ENCODE results near the gene KIAA1217. TPM values are rescaled to one million over a fixed set of nuclear protein-coding genes. Genes with fewer than 3 reads are reported as not detected.

The KIAA1217 gene
- total RNA-seq, 1 donor from 2014 or later, result 18.9 TPM

- H3K4me3 ChIP-seq (ENCODE audit: low read depth, low read length), result no peak overlapping the region
- DNase-seq (ENCODE audit: low read depth), result no peak
- no peaks in the 10 kb centered on the region for H3K36me3 ChIP-seq (ENCODE audit: control insufficient read depth, insufficient read depth, low read length)
- no peak for TF ChIP-seq CTCF (IDR thresholded peaks at IDR 0.05; ENCODE audit: insufficient read depth, low read length, poor library complexity, severe bottlenecking)
- no peaks in the 10 kb centered on the region for H3K27me3 ChIP-seq (ENCODE audit: control insufficient read depth, insufficient read depth, low read length)
These were observed 188.7 kb downstream of the KIAA1217 start for GRCh38 chr10:24397662-24398061.

GRCh38 chr10:24404567-24404966 is 195.6 kb downstream of the KIAA1217 start:
- H3K27me3 ChIP-seq (ENCODE audit: control insufficient read depth, insufficient read depth, low read length), result no peaks in the 10 kb centered on the region
- no peak overlapping the region for H3K4me3 ChIP-seq (ENCODE audit: low read depth, low read length)
- TF ChIP-seq CTCF (IDR thresholded peaks at IDR 0.05; ENCODE audit: insufficient read depth, low read length, poor library complexity, severe bottlenecking), result no peak
- H3K36me3 ChIP-seq (ENCODE audit: control insufficient read depth, insufficient read depth, low read length), result no peaks in the 10 kb centered on the region
- no peak for DNase-seq (ENCODE audit: low read depth)

GRCh38 chr10:24405635-24406034 is 196.7 kb downstream of the KIAA1217 start:
- Histone ChIP-seq H3K4me3 (ENCODE audit: low read depth, low read length) (no peak overlapping the region), H3K36me3 (ENCODE audit: control insufficient read depth, insufficient read depth, low read length) (no peaks in the 10 kb centered on the region), H3K27me3 (ENCODE audit: control insufficient read depth, insufficient read depth, low read length) (no peaks in the 10 kb centered on the region)
- no peak for TF ChIP-seq CTCF (IDR thresholded peaks at IDR 0.05; ENCODE audit: insufficient read depth, low read length, poor library complexity, severe bottlenecking)
- DNase-seq (ENCODE audit: low read depth), result no peak

- DNase-seq (ENCODE audit: low read depth), result no peak
- H3K4me3 ChIP-seq (ENCODE audit: low read depth, low read length), result no peak overlapping the region
- no peak for TF ChIP-seq CTCF (IDR thresholded peaks at IDR 0.05; ENCODE audit: insufficient read depth, low read length, poor library complexity, severe bottlenecking)
- no peaks in the 10 kb centered on the region for H3K27me3 ChIP-seq (ENCODE audit: control insufficient read depth, insufficient read depth, low read length)
- H3K36me3 ChIP-seq (ENCODE audit: control insufficient read depth, insufficient read depth, low read length), result no peaks in the 10 kb centered on the region
These were observed 198.0 kb downstream of the KIAA1217 start for GRCh38 chr10:24406809-24407483.

GRCh38 chr10:24407928-24408327 is 199.0 kb downstream of the KIAA1217 start:
- H3K27me3 ChIP-seq (ENCODE audit: control insufficient read depth, insufficient read depth, low read length), result no peaks in the 10 kb centered on the region
- no peaks in the 10 kb centered on the region for H3K36me3 ChIP-seq (ENCODE audit: control insufficient read depth, insufficient read depth, low read length)
- DNase-seq (ENCODE audit: low read depth), result no peak
- H3K4me3 ChIP-seq (ENCODE audit: low read depth, low read length), result no peak overlapping the region
- TF ChIP-seq CTCF (IDR thresholded peaks at IDR 0.05; ENCODE audit: insufficient read depth, low read length, poor library complexity, severe bottlenecking), result no peak

GRCh38 chr10:24408365-24408764 is 199.4 kb downstream of the KIAA1217 start:
- H3K27me3 ChIP-seq (ENCODE audit: control insufficient read depth, insufficient read depth, low read length), result no peaks in the 10 kb centered on the region
- no peak overlapping the region for H3K4me3 ChIP-seq (ENCODE audit: low read depth, low read length)
- no peak for TF ChIP-seq CTCF (IDR thresholded peaks at IDR 0.05; ENCODE audit: insufficient read depth, low read length, poor library complexity, severe bottlenecking)
- no peaks in the 10 kb centered on the region for H3K36me3 ChIP-seq (ENCODE audit: control insufficient read depth, insufficient read depth, low read length)
- no peak for DNase-seq (ENCODE audit: low read depth)
